GM19397 (cell line): ENCODE data around the gene RAG2.

ENCODE experiments used
- ATAC-seq: cut with Tn5 transposase; IDR thresholded peaks from one replicate; pipeline ENCODE4 v1.9.1; 2021; ENCODE audit warnings: mild to moderate bottlenecking, moderate library complexity; ENCODE audit not compliant: unreplicated experiment

The RAG2 gene

DNA sequence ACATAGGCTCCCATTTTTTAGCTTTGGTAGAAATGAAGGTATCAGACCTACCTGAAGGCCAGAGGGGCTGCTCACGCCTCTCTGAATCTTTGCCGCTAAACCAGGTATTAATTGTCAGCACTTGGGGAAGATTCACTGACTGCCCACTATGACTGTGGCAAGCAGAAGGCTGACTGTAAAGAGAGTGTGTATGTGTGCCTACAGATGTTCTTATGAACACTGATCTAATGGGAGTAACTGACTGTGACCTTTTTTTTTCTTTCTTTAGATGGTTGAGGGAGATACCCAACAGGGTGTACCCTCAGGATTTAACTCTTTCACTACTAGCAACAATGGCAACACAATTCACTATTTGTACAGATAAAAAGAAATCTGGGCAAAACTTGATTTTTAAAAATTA lies at the start of gene RAG2:
Gene RAG2, minus strand, starts transcription at position 186 of the 400 bp plus-strand sequence. CDS start 4,068 bp downstream, outside the sequence.
- ATAC-seq, result no peak

DNA sequence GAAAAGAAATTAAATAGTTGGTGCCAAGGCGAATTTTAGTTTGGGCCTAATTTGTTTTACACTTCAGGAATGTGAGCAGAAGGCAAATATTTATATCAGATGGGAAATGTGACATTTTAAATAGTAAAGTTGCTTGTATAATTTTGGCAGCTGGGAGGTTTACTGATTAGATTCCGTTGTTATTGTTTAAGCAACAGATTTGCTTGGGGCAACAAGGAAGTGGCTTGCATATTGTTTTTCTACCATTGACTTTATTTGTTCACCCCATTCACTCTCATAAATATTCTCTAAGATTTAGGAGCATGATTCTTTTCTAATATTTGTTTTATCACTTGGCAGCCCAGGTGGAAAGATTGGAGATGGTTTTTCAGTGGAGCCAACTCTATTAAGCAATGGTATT lies 40.5 kb upstream of the RAG2 start:
- no peak for ATAC-seq

DNA sequence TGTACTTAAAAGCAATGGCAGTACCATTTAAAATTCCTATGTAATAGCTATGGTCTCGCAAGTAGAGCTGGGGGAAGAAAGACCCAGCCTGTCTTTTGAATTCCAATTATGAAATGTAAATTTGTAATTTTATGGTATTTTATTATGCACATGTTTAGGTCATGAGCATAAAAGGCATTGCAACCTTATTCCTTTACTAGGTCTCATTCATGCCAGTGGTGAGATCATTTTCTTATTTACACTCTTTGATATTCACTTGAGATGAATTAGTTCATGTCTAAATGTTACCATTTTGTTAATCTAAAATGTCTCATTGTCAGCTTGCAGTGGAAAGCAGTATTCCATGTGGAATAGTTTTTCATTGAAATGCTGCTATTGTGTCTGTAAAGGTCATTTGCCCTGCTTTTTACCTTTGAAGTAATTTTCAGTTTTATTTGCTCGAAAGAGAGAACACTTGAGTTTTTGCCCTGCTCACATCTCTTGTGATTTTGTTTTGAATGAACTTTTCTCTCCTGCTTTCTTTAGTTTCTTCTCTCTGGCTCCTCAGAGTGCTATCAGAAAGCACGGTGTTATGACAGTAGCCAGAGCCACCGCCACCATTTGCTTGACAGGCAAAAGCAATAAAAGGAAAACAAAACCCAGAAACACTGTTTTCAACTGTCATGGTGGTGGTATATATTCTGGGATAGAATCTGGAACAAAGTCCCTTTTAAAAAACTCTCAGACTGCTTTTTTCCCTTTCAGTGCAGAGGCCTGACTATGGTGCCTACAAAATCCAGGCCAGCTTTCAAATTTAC lies 37.2 kb upstream of the RAG2 start:
- ATAC-seq, result no peak

DNA sequence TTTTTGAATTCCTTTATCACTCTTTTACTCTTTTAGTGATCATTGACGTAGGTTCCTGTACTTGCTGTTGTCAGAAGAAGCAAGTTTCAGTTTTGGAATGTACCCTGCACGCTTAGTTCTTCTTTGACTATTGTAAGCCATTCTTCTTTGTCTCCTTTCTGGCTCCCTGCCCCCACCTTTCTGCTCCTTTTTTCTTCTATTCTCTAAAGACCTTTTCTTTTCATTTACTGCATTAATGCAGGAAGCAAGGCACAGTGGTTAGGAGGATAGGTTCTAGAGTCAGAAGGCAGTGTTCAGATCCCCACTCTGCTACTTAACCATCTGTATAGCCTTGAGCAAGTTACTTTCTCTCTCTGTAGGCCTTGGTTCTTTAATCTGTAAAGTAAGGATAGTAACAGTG lies 33.7 kb upstream of the RAG2 start:
- no peak for ATAC-seq

DNA sequence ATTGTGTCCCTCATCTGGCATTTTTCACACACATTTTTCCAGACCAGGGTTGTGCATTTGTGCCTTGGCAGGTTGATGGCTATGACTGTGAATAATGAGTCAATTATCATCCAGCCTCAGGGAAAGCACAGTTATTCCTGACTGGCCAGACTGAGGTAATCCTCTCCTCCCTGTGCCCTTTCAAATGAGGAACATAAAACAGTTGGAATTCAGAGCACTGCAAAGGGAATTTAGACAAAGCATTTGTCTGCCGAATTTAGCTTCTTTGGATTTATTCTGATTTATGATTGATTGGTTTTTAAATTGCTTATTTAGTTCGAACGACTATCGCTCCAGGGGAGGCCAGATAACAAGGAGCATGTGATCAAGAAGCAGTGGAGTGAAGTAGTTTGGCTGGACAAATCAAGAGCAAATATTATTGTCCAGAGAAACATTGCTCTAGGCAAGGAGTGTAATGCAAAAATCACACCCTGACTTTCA lies 30.8 kb upstream of the RAG2 start:
- ATAC-seq, result no peak

DNA sequence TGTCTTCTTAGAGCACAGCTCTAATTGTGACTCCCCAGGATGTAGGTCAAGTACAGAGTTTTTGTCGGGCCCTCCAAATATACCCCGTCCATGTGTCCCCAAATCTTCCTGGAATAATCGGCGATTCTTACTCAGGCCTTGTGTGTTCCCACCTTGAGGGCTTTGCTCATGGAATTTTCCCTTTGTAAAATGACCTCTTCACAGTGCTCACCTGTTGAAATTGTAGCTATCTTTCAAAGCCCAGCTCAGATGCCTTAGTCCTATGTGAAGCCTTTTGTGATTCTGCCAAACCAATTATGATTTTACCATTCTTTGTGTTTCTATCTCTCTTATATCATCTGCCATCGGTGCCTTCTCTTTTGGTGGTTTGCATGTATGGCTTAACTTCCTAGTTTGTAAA lies 30.1 kb upstream of the RAG2 start:
- ATAC-seq, result no peak

DNA sequence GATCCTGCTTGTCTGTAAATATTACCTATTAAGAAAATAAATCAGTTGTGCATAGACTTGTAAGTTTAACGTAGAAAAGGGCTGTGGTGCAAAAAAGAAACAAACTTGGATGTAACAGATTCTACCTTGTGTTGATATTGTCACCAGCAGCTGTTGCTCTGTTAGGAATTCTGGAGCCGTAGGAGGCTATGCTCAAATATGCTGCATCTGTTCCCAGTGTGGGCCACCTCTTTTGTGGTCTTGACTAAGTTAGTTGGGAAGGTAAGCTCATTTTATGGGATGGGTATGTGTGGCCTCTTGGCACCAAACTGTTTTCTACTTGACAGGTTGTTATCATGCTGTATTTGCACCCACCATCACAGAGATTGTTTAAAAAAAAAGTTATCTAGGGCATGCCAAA lies 29.4 kb upstream of the RAG2 start:
- no peak for ATAC-seq

DNA sequence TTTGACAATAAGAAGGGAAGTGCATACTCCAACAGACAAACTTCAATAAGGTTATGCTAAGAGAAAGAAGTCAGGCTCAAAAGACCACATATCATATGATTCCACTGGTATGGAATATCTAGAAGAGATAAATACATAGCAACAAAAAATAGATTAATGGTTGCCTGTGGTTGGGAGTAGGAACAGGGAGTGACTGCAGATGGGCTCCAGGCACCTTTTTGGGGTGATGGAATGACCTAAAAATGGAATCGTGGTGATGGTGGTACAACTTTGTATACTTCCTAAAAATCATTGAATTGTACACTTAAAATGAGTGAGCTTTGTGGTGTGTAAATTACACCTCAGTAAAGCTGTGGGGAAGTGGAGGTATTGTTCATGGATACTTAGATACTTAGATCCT lies 29.0 kb upstream of the RAG2 start:
- no peak for ATAC-seq

DNA sequence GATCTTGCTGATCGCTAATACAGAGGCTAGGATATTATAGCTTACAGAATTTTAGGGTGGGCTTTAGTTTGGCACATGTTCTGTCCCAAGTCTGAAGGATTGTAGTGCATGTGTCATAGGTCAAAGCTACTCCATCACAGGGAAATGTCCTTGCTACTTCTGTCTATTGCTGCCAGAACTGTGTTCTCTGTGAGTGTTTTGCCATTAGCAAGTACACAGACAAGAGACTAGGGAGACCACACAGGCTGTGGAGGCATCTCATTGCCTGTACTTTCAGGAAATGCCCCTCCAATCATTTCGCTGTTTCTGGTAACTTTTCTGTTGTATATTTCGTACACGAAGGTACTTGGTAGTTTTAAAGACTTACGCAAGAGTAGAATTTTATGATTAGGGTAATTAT lies 25.5 kb upstream of the RAG2 start:
- ATAC-seq, result no peak

DNA sequence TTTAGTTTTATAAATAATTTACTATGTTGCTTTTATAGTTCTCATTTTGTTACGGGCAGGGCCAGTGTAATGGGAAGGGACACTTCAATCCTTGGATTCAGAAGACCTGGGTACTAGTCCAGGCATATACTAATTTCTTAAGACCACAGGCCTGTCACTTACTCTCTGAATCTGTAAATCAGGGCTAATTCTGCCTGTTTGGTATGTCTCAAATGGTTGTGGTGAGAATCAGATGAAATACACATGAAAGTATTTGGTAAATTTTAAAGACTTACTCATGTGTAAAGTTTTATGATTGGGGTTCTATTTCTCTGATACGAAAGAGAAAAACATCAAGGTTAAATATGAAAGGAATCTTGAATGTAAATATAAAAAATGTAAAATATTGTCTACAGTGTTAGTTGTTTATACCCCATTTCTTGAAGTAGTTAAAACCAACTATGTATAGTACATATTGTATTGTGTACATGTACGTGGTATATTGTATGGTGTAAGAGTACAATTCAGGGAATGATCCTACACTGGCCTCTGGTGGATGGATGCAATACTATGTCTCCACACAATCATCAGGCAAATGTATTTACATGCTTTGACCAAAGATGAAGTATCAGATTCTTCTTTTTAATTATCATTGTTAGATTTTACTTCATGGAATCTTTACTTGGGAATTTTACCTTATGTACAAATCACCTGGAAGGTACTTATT lies 24.5 kb upstream of the RAG2 start:
- ATAC-seq, result no peak

DNA sequence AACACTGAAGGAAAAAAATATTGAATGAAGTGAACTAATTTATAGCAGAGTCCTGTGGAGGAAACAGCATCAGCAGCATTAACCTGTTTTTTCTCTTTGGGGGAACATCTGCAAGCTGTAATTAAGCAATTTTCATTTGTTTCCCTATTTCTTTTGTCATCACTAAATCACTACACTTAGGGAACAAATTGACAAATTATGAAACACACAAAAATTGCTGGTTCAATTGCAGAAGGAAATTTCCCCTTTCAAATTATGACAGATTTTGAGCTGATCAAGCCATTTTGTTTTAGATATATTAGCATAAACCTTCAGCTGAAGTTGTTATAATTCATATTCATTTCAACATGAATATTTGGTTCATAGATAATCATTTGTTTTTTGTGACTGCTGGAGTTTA lies 22.2 kb upstream of the RAG2 start:
- no peak for ATAC-seq

DNA sequence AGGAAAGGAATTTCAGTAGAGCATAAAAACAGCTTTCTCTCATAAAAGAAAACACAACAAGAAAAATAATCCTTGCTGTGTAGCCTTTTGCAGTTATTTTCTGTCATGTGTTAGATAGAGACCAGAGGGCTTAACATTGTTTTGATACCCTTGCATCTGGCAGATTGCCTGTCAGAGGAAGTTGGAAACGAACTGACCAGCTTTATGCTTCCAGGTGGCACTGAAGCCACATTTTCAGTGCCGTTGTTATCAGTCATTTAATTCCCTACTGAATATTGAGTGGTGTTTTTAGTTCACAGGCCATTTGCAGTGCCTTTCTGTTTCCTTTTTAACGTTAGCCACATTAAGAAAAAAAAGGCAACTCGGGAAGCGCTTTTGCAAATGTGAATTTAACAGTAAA lies 21.5 kb upstream of the RAG2 start:
- ATAC-seq, result no peak

DNA sequence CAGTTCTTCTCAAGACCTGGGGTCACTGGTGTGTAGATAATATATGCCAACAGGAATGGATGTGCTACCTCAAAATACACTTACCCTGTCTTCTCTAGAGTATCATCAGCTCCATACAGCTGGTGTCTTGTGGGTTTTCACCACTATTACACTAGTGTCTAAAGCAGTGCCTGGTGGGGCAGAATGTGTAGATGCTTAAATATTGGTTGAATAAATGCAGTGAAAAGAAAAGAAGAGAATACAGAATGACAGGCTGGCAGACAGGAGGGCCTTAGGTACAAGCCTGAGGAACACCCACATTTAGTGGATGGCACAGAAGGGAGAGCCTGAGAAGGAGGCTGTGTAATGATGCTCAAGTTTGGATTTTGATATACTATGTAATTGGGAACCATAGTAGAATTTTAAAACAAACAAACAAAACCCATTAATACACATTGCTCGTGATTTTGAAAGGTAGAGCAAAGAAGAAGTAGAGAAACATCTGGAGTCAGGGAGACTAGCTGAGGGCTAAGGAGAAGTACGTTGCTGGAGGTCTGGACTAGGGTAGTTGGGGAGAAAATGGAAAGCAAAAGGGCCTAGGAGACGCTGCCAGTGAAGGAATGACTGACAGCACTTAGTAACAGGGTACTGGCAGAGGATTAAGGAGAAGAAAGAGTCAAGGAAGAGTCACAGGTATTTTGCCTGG lies 20.5 kb upstream of the RAG2 start:
- no peak for ATAC-seq

DNA sequence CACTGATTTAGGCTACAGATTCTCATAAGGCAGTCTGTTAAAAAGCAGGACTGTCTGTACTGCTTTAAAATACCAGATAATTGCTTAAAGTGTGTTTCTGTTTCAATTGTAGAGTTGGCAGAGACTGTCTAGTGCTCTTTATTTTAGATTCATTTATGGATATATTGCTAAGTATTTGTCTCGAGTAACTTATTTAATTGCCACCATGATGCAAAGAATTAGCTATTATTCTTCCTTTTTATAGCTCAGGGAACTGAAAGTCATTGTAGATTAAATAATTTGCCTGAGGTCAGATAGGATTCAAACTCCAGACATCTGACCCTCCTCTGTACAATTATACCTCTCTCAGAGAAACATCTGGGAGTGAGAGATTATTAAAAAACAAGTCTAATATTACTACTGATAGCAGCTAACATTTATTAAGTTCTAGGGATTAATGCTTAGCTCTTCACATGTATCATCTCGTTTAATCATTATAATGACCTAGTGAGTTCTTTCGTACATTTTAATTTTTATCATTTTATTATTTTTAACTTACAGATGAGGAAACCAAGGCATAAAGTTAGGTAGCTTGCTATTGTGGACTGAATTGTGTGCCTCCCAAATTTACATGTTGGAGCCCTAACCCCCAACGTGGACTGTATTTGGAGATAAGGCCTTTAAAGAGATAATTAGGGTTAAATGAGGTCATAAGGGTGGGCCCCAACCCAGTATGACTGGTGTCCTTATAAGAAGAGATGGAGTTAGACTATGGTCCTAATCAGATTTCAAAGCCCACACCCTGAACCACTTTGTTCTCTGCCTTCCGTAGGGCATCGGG lies 19.7 kb upstream of the RAG2 start:
- no peak for ATAC-seq

DNA sequence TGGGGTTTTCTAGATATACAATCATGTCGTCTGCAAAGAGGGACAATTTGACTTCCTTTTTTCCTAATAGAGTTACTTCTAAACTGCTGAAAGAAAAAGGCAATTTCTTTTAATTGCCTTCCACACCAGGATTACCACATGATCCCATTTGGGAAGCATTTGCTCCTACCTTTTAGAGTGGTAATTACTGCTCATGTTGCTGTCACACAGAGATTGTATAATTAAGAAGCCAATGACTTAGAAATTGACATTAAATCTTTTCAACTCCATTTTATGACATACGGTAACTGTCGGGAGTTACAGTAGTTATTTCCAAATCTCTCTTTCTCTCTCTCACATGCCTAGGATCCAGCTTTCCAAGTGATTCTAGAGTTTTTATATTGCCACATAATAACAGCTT lies 17.8 kb upstream of the RAG2 start:
- ATAC-seq, result no peak

DNA sequence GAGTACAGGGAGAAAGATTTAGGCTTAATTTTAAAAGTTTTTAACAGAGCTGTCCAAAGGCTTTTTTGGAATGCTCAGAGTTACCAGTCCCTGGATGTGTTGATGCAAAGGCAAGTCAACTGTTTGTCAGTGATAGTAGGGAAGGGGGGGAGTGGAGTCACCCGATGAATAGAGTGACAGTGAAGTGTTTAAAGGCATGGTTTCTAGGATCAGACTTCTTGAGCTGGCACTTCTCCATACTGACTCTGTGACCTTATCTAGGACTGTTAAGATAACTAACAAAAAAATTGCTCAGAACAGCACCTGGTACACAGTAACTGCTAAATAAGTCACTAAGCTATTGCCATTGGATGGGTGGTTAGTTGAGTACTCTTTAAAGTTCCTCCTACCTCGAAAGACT lies 11.3 kb upstream of the RAG2 start:
- ATAC-seq, result no peak

DNA sequence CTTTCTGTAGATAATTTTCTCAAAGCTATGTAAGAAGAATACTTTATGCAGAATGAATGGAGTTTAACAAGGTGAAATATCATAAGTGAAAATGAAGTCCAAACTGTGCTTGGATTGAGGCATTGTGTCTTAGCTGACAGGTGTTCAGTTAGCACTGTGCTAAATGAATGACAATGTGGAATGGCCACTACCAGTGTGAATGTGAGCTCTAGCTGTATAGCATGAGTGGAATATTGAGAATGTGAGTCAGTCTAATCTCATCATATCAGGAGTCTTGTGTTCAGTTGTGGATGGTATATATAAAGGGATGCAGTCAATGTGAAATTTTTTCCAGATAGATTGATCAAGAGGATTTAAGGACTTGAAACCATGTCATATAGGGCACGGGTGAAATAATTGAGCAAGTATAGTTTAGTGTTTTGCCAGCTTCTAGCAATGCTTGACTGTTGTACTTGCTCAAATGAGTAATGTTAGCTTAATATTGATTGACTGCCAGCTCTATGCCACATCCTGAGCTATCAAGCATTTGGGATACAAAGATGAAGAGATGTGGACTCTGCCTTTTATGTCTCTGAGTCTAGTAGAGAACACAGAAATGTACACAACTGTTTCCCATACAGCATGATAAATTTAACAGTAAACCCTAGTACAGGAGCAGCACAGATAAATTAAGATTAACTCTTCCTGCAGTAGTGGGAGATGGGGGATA lies 10.6 kb upstream of the RAG2 start:
- no peak for ATAC-seq

DNA sequence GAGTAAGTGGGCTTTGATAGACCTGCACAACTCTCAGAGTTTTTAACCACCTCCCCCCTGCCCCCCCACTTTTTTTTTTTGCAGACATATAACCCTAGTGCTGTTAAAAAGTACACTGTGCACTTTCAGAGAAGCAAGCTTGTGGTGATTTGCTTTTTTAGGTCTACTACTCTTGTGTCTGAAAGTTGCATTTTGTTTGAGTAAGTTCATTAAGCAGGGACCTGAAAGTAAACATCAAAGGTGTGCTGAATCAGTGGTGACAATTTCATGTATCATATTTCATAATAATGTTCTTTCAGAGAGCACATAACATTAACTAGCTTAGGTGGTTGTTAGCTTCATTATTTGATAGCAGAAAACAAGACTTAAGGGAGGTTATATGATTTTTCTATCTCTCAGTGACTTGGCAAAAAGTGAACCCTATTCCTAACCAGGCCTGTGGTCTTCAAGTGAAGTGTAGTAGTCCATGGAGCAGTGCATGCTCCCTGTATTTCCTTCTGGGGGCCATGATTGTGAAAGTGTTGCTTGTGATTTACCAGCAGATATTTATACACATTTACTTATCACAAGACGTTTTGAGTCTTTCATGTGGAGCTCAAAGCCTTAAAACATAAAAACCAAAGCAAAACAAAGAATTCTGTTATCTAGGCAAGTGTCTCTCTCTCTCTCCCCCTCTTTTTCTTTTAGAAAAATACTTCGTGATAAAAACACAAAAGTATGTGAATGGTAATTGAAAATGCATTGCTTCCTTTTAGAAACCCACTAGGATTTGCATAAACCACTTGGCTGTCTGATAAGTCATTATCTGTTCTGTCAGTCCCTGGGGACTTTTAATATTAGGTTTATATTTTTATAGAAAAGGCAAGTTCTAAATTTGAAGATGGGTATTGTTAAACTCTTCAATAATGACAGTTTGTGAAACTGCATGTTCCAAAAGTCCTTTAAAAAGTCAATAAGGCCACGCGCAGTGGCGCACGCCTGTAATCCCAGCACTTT lies 7.5 kb upstream of the RAG2 start:
- ATAC-seq, result no peak

DNA sequence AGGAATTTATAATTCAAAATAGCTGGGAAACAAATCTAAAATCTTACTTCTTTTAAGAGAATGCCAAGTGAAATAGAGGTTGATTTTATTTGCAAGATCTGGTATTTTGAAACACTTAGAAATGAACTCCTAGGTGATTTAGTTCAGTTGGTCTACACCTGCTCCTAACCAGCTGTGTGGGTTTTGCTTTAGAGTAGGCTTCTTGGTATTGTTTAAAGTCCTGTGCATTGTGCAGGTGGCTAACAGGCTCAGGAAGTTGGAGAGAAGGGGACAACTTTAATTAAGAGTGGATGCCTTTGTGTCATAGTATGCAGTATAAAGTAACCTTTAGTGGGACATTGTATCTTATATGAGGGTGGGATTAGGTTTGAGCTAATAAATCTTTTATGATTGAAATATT lies 4.1 kb upstream of the RAG2 start:
- no peak for ATAC-seq
